ENCODE data around the gene C15orf39. TPM values are rescaled to one million over a fixed set of nuclear protein-coding genes. Genes with fewer than 3 reads are reported as not detected.

The C15orf39 gene
- total RNA-seq, 2 experiments from 2014 or later = 34.3 to 35.7 TPM

- no peaks in the 10 kb centered on the region for H3K9me3 Mint-ChIP-seq
- peaks cover 4% of the 10 kb centered on the region for H3K27me3 Mint-ChIP-seq
- H3K27ac Mint-ChIP-seq = no peak overlapping the region
- H3K36me3 Mint-ChIP-seq = peaks cover 14% of the 10 kb centered on the region
- H3K4me1 Mint-ChIP-seq = peaks cover 52% of the 10 kb centered on the region
- peak overlapping the region; percentile 85 for H3K4me3 Mint-ChIP-seq
- DNase-seq = no peak
Observed at GRCh38 chr15:75200391-75200764, 1.3 kb upstream of the C15orf39 start.

- peaks cover 4% of the 10 kb centered on the region for H3K27me3 Mint-ChIP-seq
- peak; percentile 60 for DNase-seq
- H3K27ac Mint-ChIP-seq = peak overlapping the region; percentile 75
- no peaks in the 10 kb centered on the region for H3K9me3 Mint-ChIP-seq
- H3K36me3 Mint-ChIP-seq = peaks cover 14% of the 10 kb centered on the region
- peak overlapping the region; percentile 85 for H3K4me3 Mint-ChIP-seq
- H3K4me1 Mint-ChIP-seq = peaks cover 52% of the 10 kb centered on the region
Observed at GRCh38 chr15:75200765-75201615, 692 bp upstream of the C15orf39 start.

GRCh38 chr15:75202251-75203016, 752 bp downstream of the C15orf39 start:
- H3K9me3 Mint-ChIP-seq = no peaks in the 10 kb centered on the region
- peaks cover 52% of the 10 kb centered on the region for H3K4me1 Mint-ChIP-seq
- H3K27ac Mint-ChIP-seq = peak overlapping the region; percentile 92
- H3K36me3 Mint-ChIP-seq = peaks cover 16% of the 10 kb centered on the region
- H3K27me3 Mint-ChIP-seq = peaks cover 4% of the 10 kb centered on the region
- peak; percentile 89 for DNase-seq
- peak overlapping the region; percentile 91 for H3K4me3 Mint-ChIP-seq

- H3K9me3 Mint-ChIP-seq = no peaks in the 10 kb centered on the region
- H3K4me3 Mint-ChIP-seq = peak overlapping the region; percentile 91
- peaks cover 16% of the 10 kb centered on the region for H3K36me3 Mint-ChIP-seq
- peaks cover 51% of the 10 kb centered on the region for H3K4me1 Mint-ChIP-seq
- no peak for DNase-seq
- peaks cover 4% of the 10 kb centered on the region for H3K27me3 Mint-ChIP-seq
- peak overlapping the region; percentile 92 for H3K27ac Mint-ChIP-seq
Observed at GRCh38 chr15:75203017-75203907, 1.6 kb downstream of the C15orf39 start.

DNA sequence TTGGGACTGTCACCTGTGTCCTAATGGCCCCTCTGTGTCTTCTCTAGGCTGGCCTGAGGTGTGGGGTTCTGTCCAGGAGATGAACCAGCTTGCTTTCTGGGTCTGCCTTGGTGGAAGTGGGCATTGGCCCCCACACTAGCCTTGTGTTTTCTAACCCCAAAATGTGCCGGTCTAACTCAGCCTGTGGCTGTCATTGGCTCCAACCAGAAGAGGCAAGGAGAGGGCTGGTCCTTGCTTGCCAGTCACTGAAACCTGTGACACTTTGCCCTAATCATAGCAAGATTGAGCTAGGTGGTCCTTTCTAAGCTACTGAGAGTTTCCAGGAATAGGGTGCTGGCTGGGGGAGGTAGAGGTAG, 2.2 kb downstream of the C15orf39 start:
- H3K27ac Mint-ChIP-seq = peak overlapping the region; percentile 80
- no peaks in the 10 kb centered on the region for H3K9me3 Mint-ChIP-seq
- DNase-seq = peak; percentile 18
- peaks cover 48% of the 10 kb centered on the region for H3K4me1 Mint-ChIP-seq
- peaks cover 16% of the 10 kb centered on the region for H3K36me3 Mint-ChIP-seq
- H3K4me3 Mint-ChIP-seq = peak overlapping the region; percentile 91
- peaks cover 4% of the 10 kb centered on the region for H3K27me3 Mint-ChIP-seq

GRCh38 chr15:75204340-75205063, 2.8 kb downstream of the C15orf39 start:
- Mint-ChIP-seq H3K27ac (peak overlapping the region; percentile 80), H3K4me3 (peak overlapping the region; percentile 91), H3K36me3 (peaks cover 20% of the 10 kb centered on the region), H3K4me1 (peaks cover 48% of the 10 kb centered on the region), H3K27me3 (peaks cover 3% of the 10 kb centered on the region), H3K9me3 (no peaks in the 10 kb centered on the region)
- DNase-seq = peak; percentile 89

DNA sequence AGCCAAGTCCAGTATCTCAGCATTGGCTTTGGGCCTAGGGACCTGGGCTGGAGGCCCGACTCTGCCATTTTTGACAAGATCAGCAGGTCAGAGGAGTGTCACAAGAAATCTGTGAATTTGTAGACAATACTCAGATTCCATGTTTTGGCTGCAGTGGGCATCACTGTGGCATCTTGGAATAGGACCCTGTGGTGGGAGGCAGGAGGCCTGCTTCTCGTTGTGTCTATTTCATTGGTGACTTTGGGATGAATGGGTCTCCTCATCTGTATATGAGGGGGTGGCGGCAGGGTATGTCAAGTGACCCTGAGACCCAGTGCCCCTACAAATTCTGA, 3.3 kb downstream of the C15orf39 start:
- Mint-ChIP-seq H3K27me3 (no peaks in the 10 kb centered on the region), H3K36me3 (peaks cover 24% of the 10 kb centered on the region), H3K4me1 (peaks cover 45% of the 10 kb centered on the region), H3K27ac (peak overlapping the region; percentile 80), H3K4me3 (peak overlapping the region; percentile 91), H3K9me3 (no peaks in the 10 kb centered on the region)
- no peak for DNase-seq

GRCh38 chr15:75206006-75206405, 4.3 kb downstream of the C15orf39 start:
- Mint-ChIP-seq H3K27ac (no peak overlapping the region), H3K4me1 (peaks cover 40% of the 10 kb centered on the region), H3K36me3 (peaks cover 24% of the 10 kb centered on the region), H3K27me3 (no peaks in the 10 kb centered on the region), H3K4me3 (no peak overlapping the region), H3K9me3 (no peaks in the 10 kb centered on the region)
- no peak for DNase-seq

DNA sequence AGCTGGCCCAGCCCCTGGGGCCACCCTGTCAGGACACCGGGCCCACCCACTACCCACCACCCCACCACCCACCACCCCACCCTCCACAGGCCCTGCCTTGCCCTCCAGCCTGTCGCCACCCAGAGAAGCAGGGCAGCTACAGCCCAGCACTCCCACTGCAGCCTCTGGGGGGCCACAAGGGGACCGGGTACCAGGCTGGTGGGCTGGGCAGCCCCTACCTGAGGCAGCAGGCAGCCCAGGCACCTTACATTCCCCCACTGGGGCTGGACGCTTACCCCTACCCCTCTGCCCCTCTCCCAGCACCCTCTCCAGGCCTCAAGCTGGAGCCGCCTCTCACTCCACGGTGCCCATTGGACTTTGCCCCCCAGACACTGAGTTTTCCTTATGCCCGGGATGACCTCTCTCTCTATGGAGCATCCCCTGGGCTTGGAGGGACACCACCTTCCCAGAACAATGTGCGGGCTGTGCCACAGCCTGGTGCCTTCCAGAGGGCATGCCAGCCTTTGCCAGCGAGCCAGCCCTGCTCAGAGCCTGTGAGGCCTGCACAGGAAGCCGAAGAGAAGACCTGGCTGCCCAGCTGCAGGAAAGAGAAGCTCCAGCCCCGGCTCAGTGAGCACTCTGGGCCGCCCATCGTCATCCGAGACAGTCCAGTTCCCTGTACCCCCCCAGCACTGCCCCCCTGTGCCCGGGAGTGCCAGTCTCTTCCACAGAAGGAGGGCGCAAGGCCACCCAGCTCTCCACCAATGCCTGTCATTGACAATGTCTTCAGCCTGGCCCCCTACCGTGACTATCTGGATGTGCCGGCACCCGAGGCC, 5.3 kb downstream of the C15orf39 start:
- Mint-ChIP-seq H3K27ac (no peak overlapping the region), H3K9me3 (no peaks in the 10 kb centered on the region), H3K27me3 (no peaks in the 10 kb centered on the region), H3K4me3 (no peak overlapping the region), H3K4me1 (peaks cover 39% of the 10 kb centered on the region), H3K36me3 (peaks cover 25% of the 10 kb centered on the region)
- DNase-seq = no peak

DNA sequence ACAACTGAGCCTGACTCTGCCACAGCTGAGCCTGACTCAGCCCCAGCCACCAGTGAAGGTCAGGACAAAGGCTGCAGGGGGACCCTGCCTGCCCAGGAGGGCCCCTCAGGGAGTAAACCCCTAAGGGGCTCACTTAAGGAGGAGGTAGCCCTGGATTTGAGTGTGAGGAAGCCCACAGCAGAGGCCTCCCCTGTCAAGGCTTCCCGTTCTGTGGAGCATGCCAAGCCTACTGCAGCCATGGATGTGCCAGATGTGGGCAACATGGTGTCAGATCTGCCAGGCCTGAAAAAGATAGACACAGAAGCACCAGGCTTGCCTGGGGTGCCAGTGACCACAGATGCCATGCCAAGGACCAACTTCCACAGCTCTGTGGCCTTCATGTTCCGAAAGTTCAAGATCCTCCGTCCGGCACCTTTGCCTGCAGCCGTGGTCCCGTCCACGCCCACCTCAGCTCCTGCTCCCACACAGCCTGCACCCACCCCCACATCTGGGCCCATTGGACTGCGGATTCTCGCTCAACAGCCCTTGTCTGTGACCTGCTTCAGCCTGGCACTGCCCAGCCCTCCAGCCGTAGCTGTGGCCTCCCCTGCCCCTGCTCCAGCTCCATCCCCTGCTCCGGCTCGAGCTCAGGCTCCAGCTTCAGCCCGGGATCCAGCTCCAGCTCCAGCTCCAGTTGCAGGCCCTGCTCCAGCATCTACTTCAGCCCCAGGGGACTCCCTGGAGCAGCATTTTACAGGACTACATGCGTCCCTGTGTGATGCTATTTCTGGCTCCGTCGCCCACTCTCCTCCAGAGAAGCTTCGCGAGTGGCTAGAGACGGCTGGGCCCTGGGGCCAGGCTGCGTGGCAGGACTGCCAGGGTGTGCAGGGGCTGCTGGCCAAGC, 6.2 kb downstream of the C15orf39 start:
- Mint-ChIP-seq H3K27me3 (no peaks in the 10 kb centered on the region), H3K36me3 (peaks cover 27% of the 10 kb centered on the region), H3K27ac (no peak overlapping the region), H3K4me3 (no peak overlapping the region), H3K4me1 (peaks cover 39% of the 10 kb centered on the region), H3K9me3 (no peaks in the 10 kb centered on the region)
- no peak for DNase-seq

DNA sequence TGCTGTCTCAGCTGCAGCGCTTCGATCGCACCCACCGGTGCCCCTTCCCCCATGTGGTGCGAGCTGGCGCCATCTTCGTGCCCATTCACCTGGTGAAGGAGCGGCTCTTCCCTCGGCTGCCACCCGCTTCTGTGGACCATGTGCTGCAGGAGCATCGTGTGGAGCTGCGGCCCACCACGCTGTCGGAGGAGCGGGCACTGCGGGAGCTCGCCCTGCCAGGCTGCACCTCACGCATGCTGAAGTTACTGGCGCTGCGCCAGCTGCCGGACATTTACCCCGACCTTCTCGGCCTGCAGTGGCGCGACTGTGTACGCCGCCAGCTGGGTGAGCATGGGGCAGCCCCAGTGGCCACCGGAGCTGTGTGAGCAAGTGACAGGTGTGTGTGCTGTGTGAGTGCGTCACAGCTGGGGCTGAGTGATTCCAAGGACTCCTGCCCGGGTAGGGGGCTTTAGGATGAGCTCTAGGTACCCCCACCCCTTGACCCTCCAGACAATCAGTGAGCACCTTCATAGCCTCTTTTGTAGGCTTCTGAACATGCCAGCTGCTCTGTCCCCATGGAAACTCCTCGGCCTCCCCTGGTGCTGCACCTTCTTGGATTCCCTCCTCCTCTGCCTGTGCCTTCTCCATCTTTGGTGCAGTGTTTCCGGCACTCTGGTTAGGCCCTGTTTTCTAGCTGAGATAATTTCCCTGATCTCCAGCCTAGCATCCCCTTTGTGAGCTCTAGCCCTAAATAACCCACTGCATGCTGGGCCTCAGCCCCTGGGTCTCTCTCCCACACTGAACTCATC, 7.0 kb downstream of the C15orf39 start:
- Mint-ChIP-seq H3K36me3 (peaks cover 20% of the 10 kb centered on the region), H3K4me3 (no peak overlapping the region), H3K4me1 (peaks cover 35% of the 10 kb centered on the region), H3K27ac (no peak overlapping the region), H3K9me3 (no peaks in the 10 kb centered on the region), H3K27me3 (no peaks in the 10 kb centered on the region)
- no peak for DNase-seq

GRCh38 chr15:75209289-75209676, 7.6 kb downstream of the C15orf39 start:
- H3K9me3 Mint-ChIP-seq = no peaks in the 10 kb centered on the region
- H3K27me3 Mint-ChIP-seq = no peaks in the 10 kb centered on the region
- H3K36me3 Mint-ChIP-seq = peaks cover 18% of the 10 kb centered on the region
- H3K4me1 Mint-ChIP-seq = peaks cover 29% of the 10 kb centered on the region
- H3K27ac Mint-ChIP-seq = no peak overlapping the region
- no peak overlapping the region for H3K4me3 Mint-ChIP-seq
- DNase-seq = no peak
